Peyer's patch (tissue), 4 donors: ENCODE data around the gene APC. TPM values are rescaled to one million over a fixed set of nuclear protein-coding genes. Genes with fewer than 3 reads are reported as not detected.

Experiments used
- DNase-seq, 3 donors: peaks; one replicate each; pipeline ENCODE4 v3.0.0-alpha.2; 2017 to 2019
- H3K27ac ChIP-seq, 4 donors: fragments of 200-600 bp; sonication (generic); one replicate each; pipeline ENCODE4 v1.5.1; 2016 to 2019
- H3K27me3 ChIP-seq, 2 donors: fragments of 200-600 bp; sonication (generic); one replicate each; pipeline ENCODE4 v1.5.1; 2019
- H3K36me3 ChIP-seq, 3 donors: fragments of 200-600 bp; sonication (generic); one replicate each; pipeline ENCODE4 v1.5.1; 2016 to 2019
- H3K4me1 ChIP-seq, 4 donors: fragments of 200-600 bp; sonication (generic); one replicate each; pipeline ENCODE4 v1.5.1; 2016 to 2019
- H3K4me3 ChIP-seq, 4 donors: fragments of 200-600 bp; sonication (generic); 1 replicate in 3 of 4; 2 replicates in 1 of 4; pipeline ENCODE4 v1.5.1; 2016 to 2019; ENCODE audit warnings: mild to moderate bottlenecking in 1 of 4
- H3K9me3 ChIP-seq, 4 donors: fragments of 200-600 bp; sonication (generic); one replicate each; pipeline ENCODE4 v1.5.1; 2016 to 2019; ENCODE audit warnings: mild to moderate bottlenecking in 1 of 4
- POLR2A ChIP-seq, 2 donors: fragments of 450-650 bp; IDR thresholded peaks; one replicate each; pipeline ENCODE4 v1.5.1; 2017; ENCODE audit warnings: antibody characterized with exemption in 2 of 2, mild to moderate bottlenecking in 2 of 2, moderate library complexity in 2 of 2
- total RNA-seq, 4 donors: library from RNA; depleted of rRNA; stranded (reverse); fragments of >200 nt; gene quantifications; one replicate each; pipeline ENCODE4 v1.1.0, GENCODE V29; 2016
- TF ChIP-seq, protein P1 (sequence below), 6 experiments: fragments of 450-650 bp in 4 of 6; fragments of 200-600 bp in 2 of 6; sonication (generic) in 1 of 6; IDR thresholded peaks; one replicate each; pipeline ENCODE4 v1.5.1; 2017 to 2019; ENCODE audit warnings: antibody characterized with exemption in 6 of 6, mild to moderate bottlenecking in 3 of 6, moderate library complexity in 1 of 6

Gene APC
- total RNA-seq, 4 donors from 2014 or later = 71.0 to 148 (median 106) TPM

DNA sequence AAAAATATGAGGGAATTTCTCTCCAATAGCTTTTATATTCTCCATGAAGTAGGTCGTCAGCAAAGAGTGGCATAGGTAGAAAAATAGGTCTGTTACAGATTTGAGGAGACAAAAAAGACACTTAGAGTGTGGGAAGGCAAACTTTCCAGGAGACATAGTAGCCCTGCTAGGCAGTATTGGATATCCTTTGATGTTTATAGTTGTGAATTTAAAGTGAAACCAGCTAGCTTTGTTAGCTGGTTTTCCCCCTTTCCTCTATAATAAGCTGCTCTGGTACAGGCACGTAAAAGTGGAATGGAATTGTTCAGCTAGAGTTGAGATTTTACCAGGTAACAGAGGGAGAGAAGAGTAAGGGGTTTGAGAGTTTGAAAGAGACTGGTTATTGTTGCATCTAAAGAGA, 17.1 kb upstream of the APC start:
- no peak for DNase-seq
- TF ChIP-seq, protein P1, sequence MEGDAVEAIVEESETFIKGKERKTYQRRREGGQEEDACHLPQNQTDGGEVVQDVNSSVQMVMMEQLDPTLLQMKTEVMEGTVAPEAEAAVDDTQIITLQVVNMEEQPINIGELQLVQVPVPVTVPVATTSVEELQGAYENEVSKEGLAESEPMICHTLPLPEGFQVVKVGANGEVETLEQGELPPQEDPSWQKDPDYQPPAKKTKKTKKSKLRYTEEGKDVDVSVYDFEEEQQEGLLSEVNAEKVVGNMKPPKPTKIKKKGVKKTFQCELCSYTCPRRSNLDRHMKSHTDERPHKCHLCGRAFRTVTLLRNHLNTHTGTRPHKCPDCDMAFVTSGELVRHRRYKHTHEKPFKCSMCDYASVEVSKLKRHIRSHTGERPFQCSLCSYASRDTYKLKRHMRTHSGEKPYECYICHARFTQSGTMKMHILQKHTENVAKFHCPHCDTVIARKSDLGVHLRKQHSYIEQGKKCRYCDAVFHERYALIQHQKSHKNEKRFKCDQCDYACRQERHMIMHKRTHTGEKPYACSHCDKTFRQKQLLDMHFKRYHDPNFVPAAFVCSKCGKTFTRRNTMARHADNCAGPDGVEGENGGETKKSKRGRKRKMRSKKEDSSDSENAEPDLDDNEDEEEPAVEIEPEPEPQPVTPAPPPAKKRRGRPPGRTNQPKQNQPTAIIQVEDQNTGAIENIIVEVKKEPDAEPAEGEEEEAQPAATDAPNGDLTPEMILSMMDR (IDR thresholded peaks at IDR 0.05) = no peak
- TF ChIP-seq POLR2A (IDR thresholded peaks at IDR 0.05) = no peak

DNA sequence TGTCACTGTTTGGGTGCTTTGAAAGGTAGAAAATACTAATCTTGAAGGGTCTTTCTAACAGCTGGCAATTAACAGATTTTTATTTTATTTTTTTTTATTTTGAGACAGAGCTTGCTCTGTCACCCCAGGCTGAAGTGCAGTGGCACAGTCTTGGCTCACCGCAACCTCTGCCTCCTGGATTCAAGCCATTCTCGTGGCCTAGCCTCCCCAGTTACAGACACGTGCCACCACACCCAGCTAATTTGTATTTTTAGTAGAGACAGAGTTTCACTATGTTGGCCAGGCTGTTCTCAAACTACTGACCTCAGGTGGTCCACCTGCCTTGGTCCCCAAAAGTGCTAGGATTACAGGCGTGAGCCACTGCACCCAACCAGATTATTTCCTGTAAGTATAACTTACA, 12.8 kb upstream of the APC start:
- Histone ChIP-seq H3K27me3 (no peaks in the 10 kb centered on the region), H3K4me1 (peaks cover 0 to 9% (median 0%) of the 10 kb centered on the region in 4 donors), H3K4me3 (no peak overlapping the region), H3K36me3 (no peaks in the 10 kb centered on the region), H3K27ac (no peak overlapping the region), H3K9me3 (no peaks in the 10 kb centered on the region)
- TF ChIP-seq, protein P1 (IDR thresholded peaks at IDR 0.05) = no peak
- TF ChIP-seq POLR2A (IDR thresholded peaks at IDR 0.05) = no peak
- DNase-seq = no peak

More for the DNA sequence above, 17.1 kb upstream of the APC start:
- no peak overlapping the region for H3K4me3 ChIP-seq
- H3K4me1 ChIP-seq = peaks cover 0 to 9% (median 0%) of the 10 kb centered on the region in 4 donors
- H3K9me3 ChIP-seq = no peaks in the 10 kb centered on the region
- no peak overlapping the region for H3K27ac ChIP-seq
- no peaks in the 10 kb centered on the region for H3K36me3 ChIP-seq
- no peaks in the 10 kb centered on the region for H3K27me3 ChIP-seq

DNA sequence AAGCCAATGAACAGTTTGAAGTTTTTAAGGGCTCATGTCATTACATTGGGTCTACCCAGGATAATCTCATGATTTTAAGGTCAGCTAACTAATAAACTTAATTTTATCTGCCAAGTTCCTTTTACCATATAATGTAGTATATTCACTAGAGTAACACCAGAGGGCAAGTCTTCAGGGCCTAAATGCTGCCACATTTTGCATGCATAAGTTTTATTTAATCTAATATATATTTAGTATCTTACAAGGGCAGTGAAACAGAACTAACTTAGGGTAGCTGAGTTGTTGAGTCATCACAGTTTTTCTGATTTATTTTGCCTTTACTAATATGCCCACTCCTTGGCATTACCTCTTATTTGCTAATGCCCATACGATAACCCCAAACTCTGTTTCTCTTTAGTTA, 8.1 kb upstream of the APC start:
- Histone ChIP-seq H3K27ac (no peak overlapping the region), H3K4me3 (no peak overlapping the region), H3K27me3 (no peaks in the 10 kb centered on the region), H3K9me3 (no peaks in the 10 kb centered on the region), H3K4me1 (no peaks in the 10 kb centered on the region), H3K36me3 (no peaks in the 10 kb centered on the region)
- TF ChIP-seq POLR2A (IDR thresholded peaks at IDR 0.05) = no peak
- TF ChIP-seq, protein P1 (IDR thresholded peaks at IDR 0.05) = no peak
- DNase-seq = no peak

DNA sequence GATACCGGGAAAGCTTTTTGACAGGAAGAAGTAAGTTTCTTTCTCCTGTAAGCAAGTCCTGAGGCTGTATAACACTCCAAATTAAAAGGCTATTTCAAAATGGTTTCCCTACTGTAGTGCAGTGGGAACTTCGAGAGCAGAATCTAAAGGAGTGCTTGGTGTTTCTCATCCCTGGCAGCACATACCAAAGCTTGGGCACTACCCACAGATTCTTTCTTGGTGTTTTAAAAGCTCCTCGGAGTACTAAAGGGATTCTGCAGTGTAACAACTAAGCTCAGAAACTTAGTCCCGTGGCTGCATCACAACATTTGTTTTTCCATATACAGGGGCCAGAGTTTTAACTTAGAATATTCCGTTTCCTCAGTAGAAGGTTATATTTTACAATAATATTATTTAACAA, 5.6 kb upstream of the APC start:
- Histone ChIP-seq H3K27me3 (no peaks in the 10 kb centered on the region), H3K9me3 (no peaks in the 10 kb centered on the region), H3K4me3 (no peak overlapping the region), H3K36me3 (no peaks in the 10 kb centered on the region), H3K4me1 (no peaks in the 10 kb centered on the region), H3K27ac (no peak overlapping the region)
- DNase-seq = no peak
- no peak for TF ChIP-seq POLR2A (IDR thresholded peaks at IDR 0.05)
- TF ChIP-seq, protein P1 (IDR thresholded peaks at IDR 0.05) = no peak

DNA sequence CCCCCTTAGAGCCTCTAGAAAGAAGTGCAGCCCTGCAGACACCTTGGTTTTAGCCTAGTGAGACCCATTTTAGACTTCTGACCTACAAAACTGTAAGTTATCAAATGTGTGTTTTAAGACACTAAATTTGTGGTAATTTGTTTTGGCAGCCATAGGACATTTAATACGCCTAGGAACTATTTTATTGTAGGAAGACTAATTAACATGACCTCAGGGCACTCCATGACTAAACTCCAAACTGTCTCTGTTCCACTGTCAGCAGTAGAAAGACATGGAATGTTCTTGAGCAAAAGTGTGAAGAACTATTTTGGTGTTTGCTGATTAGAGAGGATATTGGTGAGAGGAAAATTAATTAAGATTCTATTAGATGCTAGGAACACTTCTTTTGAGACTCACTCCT, 4.1 kb upstream of the APC start:
- no peak overlapping the region for H3K4me3 ChIP-seq
- TF ChIP-seq, protein P1 (IDR thresholded peaks at IDR 0.05) = no peak
- no peak for TF ChIP-seq POLR2A (IDR thresholded peaks at IDR 0.05)
- H3K27me3 ChIP-seq = no peaks in the 10 kb centered on the region
- H3K4me1 ChIP-seq = no peaks in the 10 kb centered on the region
- DNase-seq = no peak
- H3K9me3 ChIP-seq = no peaks in the 10 kb centered on the region
- no peaks in the 10 kb centered on the region for H3K36me3 ChIP-seq
- no peak overlapping the region for H3K27ac ChIP-seq

DNA sequence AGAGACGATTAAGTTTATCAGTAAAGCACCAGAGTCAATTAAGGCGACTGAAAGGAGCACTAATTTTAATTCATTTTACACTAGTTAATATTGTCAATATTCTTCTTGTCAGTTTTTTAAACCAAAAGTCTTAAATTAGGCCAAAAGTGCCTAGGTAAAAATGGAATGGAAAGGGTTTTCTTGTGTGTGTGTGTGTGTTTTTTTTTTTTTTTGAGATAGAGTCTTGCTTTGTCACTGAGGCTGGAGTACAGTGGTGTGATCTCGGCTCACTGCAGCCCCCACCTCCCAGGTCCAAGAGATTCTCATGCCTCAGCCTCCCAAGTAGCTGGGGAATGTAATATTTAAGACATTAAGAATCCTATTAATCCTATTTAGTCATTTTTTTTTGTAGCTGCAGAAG, 3.1 kb upstream of the APC start:
- no peaks in the 10 kb centered on the region for H3K4me1 ChIP-seq

More for the DNA sequence above, 3.1 kb upstream of the APC start:
- TF ChIP-seq POLR2A (IDR thresholded peaks at IDR 0.05) = no peak
- TF ChIP-seq, protein P1 (IDR thresholded peaks at IDR 0.05) = no peak
- Histone ChIP-seq H3K27ac (no peak overlapping the region), H3K4me3 (no peak overlapping the region), H3K9me3 (no peaks in the 10 kb centered on the region), H3K27me3 (no peaks in the 10 kb centered on the region), H3K36me3 (no peaks in the 10 kb centered on the region)
- no peak for DNase-seq
